OCI-LY7 (cell line): ENCODE measurements around the gene TECPR2. TPM values are rescaled to one million over a fixed set of nuclear protein-coding genes. Genes with fewer than 3 reads are reported as not detected.
"Not testable (repeated sequence)": the region's sequence is repeated elsewhere in the genome, so short reads cannot be mapped to it uniquely, and the experiment has no call there.

ENCODE experiments used
- BruUV-seq: library from RNA; stranded (reverse); fragments of 400-500 nt; replicated peaks from 2 replicates; lab custom pipeline; 2021; lab: Mats Ljungman, UMichigan
- CTCF ChIA-PET: fragments of 300-600 bp; sonication (Branson Sonifier 250); formaldehyde crosslinking; loops from one replicate; lab custom pipeline; 2022; ENCODE audit warnings: antibody characterized with exemption; ENCODE audit not compliant: unreplicated experiment; lab: Charles Lee
- POLR2A ChIA-PET: fragments of 300-600 bp; sonication (Branson Sonifier 250); formaldehyde crosslinking; loops from one replicate; lab custom pipeline; 2022; ENCODE audit warnings: antibody characterized with exemption; lab: Charles Lee
- DNase-seq: peaks from one replicate; pipeline ENCODE4 v3.0.0-alpha.2; 2015; ENCODE audit warnings: low spot score
- H2AFZ ChIP-seq: fragments of 200-600 bp; sonication (generic), shearing (Covaris generic); 2 replicates; pipeline ENCODE4 v1.6.1; 2014; ENCODE audit warnings: mild to moderate bottlenecking, antibody characterized with exemption, low read length, moderate library complexity
- H3K27ac ChIP-seq: fragments of 200-600 bp; sonication (generic); 2 replicates; pipeline ENCODE4 v1.5.1; 2014; ENCODE audit warnings: mixed run types, low read depth, mild to moderate bottlenecking, moderate library complexity, low read length, inconsistent platforms; ENCODE audit not compliant: poor library complexity, severe bottlenecking
- H3K36me3 ChIP-seq: fragments of 200-600 bp; sonication (generic); 2 replicates; pipeline ENCODE4 v1.6.1; 2014; ENCODE audit warnings: mild to moderate bottlenecking, antibody characterized with exemption, low read length, moderate library complexity, mixed read lengths; ENCODE audit not compliant: insufficient read depth
- H3K4me1 ChIP-seq: fragments of 200-600 bp; sonication (generic); 2 replicates; pipeline ENCODE4 v1.5.1; 2014; ENCODE audit warnings: mild to moderate bottlenecking, low read length; ENCODE audit not compliant: insufficient read depth, poor library complexity, severe bottlenecking
- H3K4me2 ChIP-seq: fragments of 200-600 bp; sonication (generic); 2 replicates; pipeline ENCODE4 v1.6.1; 2014; ENCODE audit warnings: mild to moderate bottlenecking, low read length
- H3K4me3 ChIP-seq: fragments of 200-600 bp; sonication (generic); 2 replicates; pipeline ENCODE4 v1.5.1; 2014; ENCODE audit warnings: mild to moderate bottlenecking, low read depth, low read length; ENCODE audit not compliant: poor library complexity, severe bottlenecking
- H3K79me2 ChIP-seq: fragments of 200-600 bp; sonication (generic); 2 replicates; pipeline ENCODE4 v1.6.1; 2016; ENCODE audit warnings: low read depth, mild to moderate bottlenecking, low read length, moderate library complexity, mixed read lengths; ENCODE audit not compliant: insufficient read depth
- H3K9me2 ChIP-seq: fragments of 200-600 bp; sonication (generic); 2 replicates; pipeline ENCODE4 v1.6.1; 2016; ENCODE audit warnings: mild to moderate bottlenecking, low read length, mixed read lengths; ENCODE audit not compliant: insufficient read depth
- H3K9me3 ChIP-seq: fragments of 200-600 bp; sonication (generic); 2 replicates; pipeline ENCODE4 v1.6.1; 2014; ENCODE audit warnings: mild to moderate bottlenecking, mixed run types, low read length, mixed read lengths
- H4K20me1 ChIP-seq: fragments of 200-600 bp; sonication (generic); 2 replicates; pipeline ENCODE4 v1.6.1; 2014; ENCODE audit warnings: mild to moderate bottlenecking, antibody characterized with exemption, low read length, moderate library complexity, mixed read lengths; ENCODE audit not compliant: insufficient read depth
- EZH2phosphoT487 ChIP-seq: fragments of 200-600 bp; sonication (generic); IDR thresholded peaks from 2 replicates; pipeline ENCODE4 v1.6.1; 2018; ENCODE audit warnings: low read depth, borderline replicate concordance, mild to moderate bottlenecking, mixed run types, antibody characterized with exemption, low read length, moderate library complexity, mixed read lengths
- intact Hi-C: fragments of 100-400 bp; cut with micrococcal nuclease; formaldehyde crosslinking; loops from one replicate; pipeline ENCODE4 v1.10.0; 2022; ENCODE audit not compliant: unreplicated experiment
- microRNA-seq: library from miRNA; unstranded; fragments of <30 nt; microRNA quantifications from one replicate; pipeline ENCODE4 v1.2.0, GENCODE V29; 2022; ENCODE audit warnings: borderline replicate concordance
- small RNA-seq: library from RNA; depleted of rRNA; stranded (forward); fragments of <200 nt; gene quantifications from one replicate; pipeline ENCODE3, GENCODE V24; 2014
- total RNA-seq, 2 experiments: library from RNA; depleted of rRNA in 1 of 2; stranded (reverse); fragments of >200 nt in 1 of 2; shearing (Covaris generic) in 1 of 2; gene quantifications; 2 replicates each; pipeline ENCODE4 v1.2.3, GENCODE V29; 2014 to 2022
- TF ChIP-seq, protein P1 (sequence below): fragments of 200-600 bp; sonication (generic); conservative IDR thresholded peaks from 2 replicates; pipeline ENCODE4 v1.5.1; 2014; ENCODE audit warnings: mild to moderate bottlenecking, antibody characterized with exemption, low read length, moderate library complexity, mixed read lengths

The TECPR2 gene
- total RNA-seq, 2 experiments from 2014 or later = 5.3 to 12.7 TPM

DNA sequence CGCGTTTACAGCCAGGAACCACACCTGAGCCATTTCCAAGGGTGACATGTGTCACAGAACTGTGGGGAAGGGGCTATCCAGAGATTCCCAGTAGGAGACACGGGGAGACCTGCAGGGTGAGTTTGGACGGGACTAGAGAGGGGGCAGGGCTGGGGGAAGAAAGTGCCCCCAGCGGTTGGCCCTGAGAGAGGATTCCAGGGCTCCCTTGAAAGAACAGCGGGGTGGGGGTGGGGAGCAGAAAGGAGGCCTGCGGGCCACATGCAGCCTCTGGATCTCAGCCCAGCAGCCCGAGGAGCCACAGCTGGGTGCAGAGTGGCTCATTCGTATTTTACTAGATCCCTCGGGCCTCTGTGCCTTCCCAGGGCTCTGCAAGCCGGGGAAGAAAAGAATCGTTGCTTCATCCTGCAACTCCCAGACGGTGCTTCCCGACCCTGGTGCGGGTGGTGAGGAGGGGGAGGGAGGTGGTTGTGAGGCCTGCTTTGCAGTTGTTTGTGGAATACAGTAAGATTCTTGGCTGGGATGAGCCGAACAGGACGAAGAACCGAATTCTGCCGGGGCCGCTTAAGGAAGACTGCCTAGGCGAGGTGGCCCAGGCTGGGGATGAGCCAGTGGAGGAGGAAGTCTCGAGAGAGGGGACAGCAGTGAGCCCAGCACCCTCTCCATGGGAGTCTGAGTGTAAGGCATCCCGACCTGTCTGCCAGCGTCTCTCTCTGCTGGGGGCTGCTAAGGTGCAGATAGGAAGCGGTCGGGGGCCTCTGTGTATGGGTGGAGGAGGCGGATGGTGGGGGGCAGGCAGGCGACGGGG, 182.9 kb downstream of the TECPR2 start:
- CTCF ChIA-PET = no interaction called here
- H3K4me3 ChIP-seq = no peak overlapping the region
- no peak overlapping the region for H3K27ac ChIP-seq
- intact Hi-C loops = no loop called here
- H3K9me2 ChIP-seq = no peaks in the 10 kb centered on the region
- no peaks in the 10 kb centered on the region for H3K79me2 ChIP-seq
- no peak for TF ChIP-seq EZH2phosphoT487
- TF ChIP-seq, protein P1, sequence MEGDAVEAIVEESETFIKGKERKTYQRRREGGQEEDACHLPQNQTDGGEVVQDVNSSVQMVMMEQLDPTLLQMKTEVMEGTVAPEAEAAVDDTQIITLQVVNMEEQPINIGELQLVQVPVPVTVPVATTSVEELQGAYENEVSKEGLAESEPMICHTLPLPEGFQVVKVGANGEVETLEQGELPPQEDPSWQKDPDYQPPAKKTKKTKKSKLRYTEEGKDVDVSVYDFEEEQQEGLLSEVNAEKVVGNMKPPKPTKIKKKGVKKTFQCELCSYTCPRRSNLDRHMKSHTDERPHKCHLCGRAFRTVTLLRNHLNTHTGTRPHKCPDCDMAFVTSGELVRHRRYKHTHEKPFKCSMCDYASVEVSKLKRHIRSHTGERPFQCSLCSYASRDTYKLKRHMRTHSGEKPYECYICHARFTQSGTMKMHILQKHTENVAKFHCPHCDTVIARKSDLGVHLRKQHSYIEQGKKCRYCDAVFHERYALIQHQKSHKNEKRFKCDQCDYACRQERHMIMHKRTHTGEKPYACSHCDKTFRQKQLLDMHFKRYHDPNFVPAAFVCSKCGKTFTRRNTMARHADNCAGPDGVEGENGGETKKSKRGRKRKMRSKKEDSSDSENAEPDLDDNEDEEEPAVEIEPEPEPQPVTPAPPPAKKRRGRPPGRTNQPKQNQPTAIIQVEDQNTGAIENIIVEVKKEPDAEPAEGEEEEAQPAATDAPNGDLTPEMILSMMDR = no peak
- no peaks in the 10 kb centered on the region for H4K20me1 ChIP-seq
- no peak overlapping the region for H2AFZ ChIP-seq
- no peaks in the 10 kb centered on the region for H3K9me3 ChIP-seq
- no peaks in the 10 kb centered on the region for H3K4me1 ChIP-seq
- H3K36me3 ChIP-seq = no peaks in the 10 kb centered on the region
- BruUV-seq = no TSS peak
- no peak for DNase-seq
- POLR2A ChIA-PET = no interaction called here
- no peak overlapping the region for H3K4me2 ChIP-seq

DNA sequence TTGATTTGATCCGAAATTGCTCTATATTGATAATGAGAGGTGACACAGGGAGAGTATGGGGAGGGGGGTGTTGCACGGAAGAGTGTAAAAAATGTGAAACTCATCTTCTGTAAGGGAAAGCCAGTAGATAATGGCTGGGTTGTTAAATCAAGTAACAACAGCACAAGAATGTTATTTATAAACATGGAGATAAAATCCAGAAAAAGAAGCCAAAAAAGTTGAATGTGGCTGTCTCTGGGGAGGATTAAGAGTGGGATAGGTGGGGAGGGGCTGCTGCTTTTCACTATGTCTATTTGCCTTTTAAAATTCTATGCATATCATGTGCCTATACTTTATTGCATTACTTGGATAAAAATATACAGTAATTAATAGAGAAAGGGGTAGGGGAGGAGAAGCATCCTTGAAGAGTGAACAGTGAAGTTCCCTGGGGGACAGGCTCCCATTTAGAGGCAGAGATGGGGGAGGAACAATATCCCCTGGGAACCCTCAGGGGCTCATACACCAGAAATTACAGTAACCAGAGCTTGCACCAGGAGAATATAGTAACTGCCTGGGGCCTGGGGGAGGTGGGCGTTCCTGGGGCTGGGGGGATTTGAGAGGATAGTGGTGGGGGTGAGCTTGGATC, 186.0 kb downstream of the TECPR2 start:
- ChIA-PET POLR2A (interaction anchor here (0.7 kb wide), 1 partner anchor 739 kb away, joined by 6 read pairs; no protein-coding TSS in a partner anchor), CTCF (interaction anchor here (0.5 kb wide), 1 partner anchor 20 kb away, joined by 3 read pairs; no protein-coding TSS in a partner anchor)
- no peaks in the 10 kb centered on the region for H3K79me2 ChIP-seq
- H3K4me3 ChIP-seq = no peak overlapping the region
- no TSS peak for BruUV-seq
- no peak overlapping the region for H2AFZ ChIP-seq
- H3K4me1 ChIP-seq = no peaks in the 10 kb centered on the region
- H3K36me3 ChIP-seq = no peaks in the 10 kb centered on the region
- intact Hi-C loops = no loop called here
- H3K9me2 ChIP-seq = no peaks in the 10 kb centered on the region
- no peaks in the 10 kb centered on the region for H3K9me3 ChIP-seq
- TF ChIP-seq, protein P1 = no peak
- no peak for TF ChIP-seq EZH2phosphoT487
- H4K20me1 ChIP-seq = no peaks in the 10 kb centered on the region
- no peak for DNase-seq
- H3K27ac ChIP-seq = no peak overlapping the region
- H3K4me2 ChIP-seq = no peak overlapping the region

DNA sequence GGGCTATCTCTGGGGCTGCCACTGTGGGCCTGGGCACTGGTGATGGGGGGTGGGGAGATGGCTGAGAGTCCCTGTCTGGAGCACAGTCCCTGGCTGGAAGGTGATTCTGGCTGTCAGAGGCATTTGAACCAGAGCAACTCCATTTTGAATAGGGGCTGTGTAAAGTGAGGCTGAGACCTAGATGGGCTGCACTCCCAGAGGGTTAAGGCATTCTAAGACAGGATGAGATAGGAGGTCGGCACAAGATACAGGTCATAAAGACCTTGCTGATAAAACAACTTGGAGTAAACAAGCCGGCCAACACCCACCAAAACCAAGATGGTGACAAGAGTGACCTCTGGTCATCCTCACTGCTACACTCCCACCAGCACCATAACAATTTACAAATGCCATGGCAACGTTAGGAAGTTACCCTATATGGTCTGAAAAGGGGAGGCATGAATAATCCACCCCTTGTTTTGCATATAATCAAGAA, 188.2 kb downstream of the TECPR2 start:
- H2AFZ ChIP-seq, H4K20me1 ChIP-seq, BruUV-seq, H3K9me2 ChIP-seq, H3K36me3 ChIP-seq, H3K4me3 ChIP-seq, CTCF ChIA-PET, H3K79me2 ChIP-seq, POLR2A ChIA-PET, H3K4me1 ChIP-seq, H3K9me3 ChIP-seq, intact Hi-C loops, DNase-seq, H3K4me2 ChIP-seq, H3K27ac ChIP-seq: not testable (repeated sequence)

Small RNA genes lying within 50 kb of the gene (microRNA-seq; reads per million reads assigned to microRNA genes)
- gene MIR4309 = not detected

Small RNA genes lying within 50 kb of the gene (small RNA-seq; reads per million reads assigned to genes)
- gene MIR4309 = not detected

Other genes starting within 250 kb of the TECPR2 start
- 13.3 and 18.0 TPM in 2 replicates for gene WDR20, start 223.0 kb upstream of the TECPR2 start, total RNA-seq (2014; rRNA removed; shearing (Covaris generic))
- 31.0 and 40.6 TPM in 2 replicates for gene WDR20, start 223.0 kb upstream of the TECPR2 start, total RNA-seq (2022)
- gene MOK, start 57.8 kb upstream of the TECPR2 start, total RNA-seq (2014; rRNA removed; shearing (Covaris generic)) = 3.7 and 4.0 TPM in 2 replicates
- gene MOK, start 57.8 kb upstream of the TECPR2 start, total RNA-seq (2022) = 2.2 and 4.3 TPM in 2 replicates
- gene ZNF839, start 43.2 kb upstream of the TECPR2 start, total RNA-seq (2014; rRNA removed; shearing (Covaris generic)) = 20.2 and 22.7 TPM in 2 replicates
- gene ZNF839, start 43.2 kb upstream of the TECPR2 start, total RNA-seq (2022) = 23.3 and 24.3 TPM in 2 replicates
- 28.2 and 37.7 TPM in 2 replicates for gene CINP, start 51 bp upstream of the TECPR2 start, total RNA-seq (2014; rRNA removed; shearing (Covaris generic))
- gene CINP, start 51 bp upstream of the TECPR2 start, total RNA-seq (2022) = 29.8 and 34.9 TPM in 2 replicates
- gene ANKRD9, start 146.8 kb downstream of the TECPR2 start, total RNA-seq (2014; rRNA removed; shearing (Covaris generic)) = 1.1 and 1.2 TPM in 2 replicates
- gene ANKRD9, start 146.8 kb downstream of the TECPR2 start, total RNA-seq (2022) = 1.5 and 1.9 TPM in 2 replicates
- 12.1 and 22.0 TPM in 2 replicates for gene RCOR1, start 229.7 kb downstream of the TECPR2 start, total RNA-seq (2014; rRNA removed; shearing (Covaris generic))
- 29.4 and 30.2 TPM in 2 replicates for gene RCOR1, start 229.7 kb downstream of the TECPR2 start, total RNA-seq (2022)